Esophagus squamous epithelium (tissue), 5 donors: ENCODE data around the gene ATP8A1. TPM values are rescaled to one million over a fixed set of nuclear protein-coding genes. Genes with fewer than 3 reads are reported as not detected.

Source experiments
- DNase-seq: peaks from one replicate; lab custom pipeline; 2025; lab: John Stamatoyannopoulos, UW
- H3K27ac ChIP-seq, 4 donors: fragments of 200-600 bp; sonication (generic); one replicate each; pipeline ENCODE4 v1.5.1; 2016 to 2019; ENCODE audit warnings: mild to moderate bottlenecking in 1 of 4
- H3K27me3 ChIP-seq, 4 donors: fragments of 200-600 bp; sonication (generic); 1 replicate in 3 of 4; 2 replicates in 1 of 4; pipeline versions ENCODE4 v1.5.1 to v1.6.0; 2017 to 2021; ENCODE audit warnings: antibody characterized with exemption in 1 of 4
- H3K36me3 ChIP-seq, 3 donors: fragments of 200-600 bp; sonication (generic); one replicate each; pipeline ENCODE4 v1.5.1; 2016 to 2019
- H3K4me1 ChIP-seq, 3 donors: fragments of 200-600 bp; sonication (generic); one replicate each; pipeline ENCODE4 v1.5.1; 2017 to 2019
- H3K4me3 ChIP-seq, 4 donors: fragments of 200-600 bp; sonication (generic); 1 replicate in 3 of 4; 2 replicates in 1 of 4; pipeline ENCODE4 v1.5.1; 2016 to 2019; ENCODE audit warnings: mild to moderate bottlenecking in 2 of 4, moderate library complexity in 1 of 4
- H3K9me3 ChIP-seq, 3 donors: fragments of 200-600 bp; sonication (generic); one replicate each; pipeline ENCODE4 v1.5.1; 2016 to 2019
- POLR2A ChIP-seq, 4 donors: fragments of 450-650 bp; IDR thresholded peaks; one replicate each; pipeline ENCODE4 v1.6.1; 2017; ENCODE audit warnings: antibody characterized with exemption in 4 of 4, mild to moderate bottlenecking in 4 of 4, moderate library complexity in 3 of 4
- WGBS, 2 donors: methylation state at CpG; one replicate each; pipeline ENCODE4 v1.1.5; 2018; 5-methylcytosine and 5-hydroxymethylcytosine counted together
- intact Hi-C: fragments of 100-400 bp; cut with DNase I; formaldehyde crosslinking; loops from one replicate; pipeline ENCODE4 v1.15.0; 2022
- total RNA-seq, 4 donors: library from RNA; depleted of rRNA; stranded (reverse); fragments of >200 nt; gene quantifications; one replicate each; pipeline ENCODE4 v1.1.0, GENCODE V29; 2016
- TF ChIP-seq, protein P1 (sequence below), 6 experiments: fragments of 450-650 bp in 4 of 6; fragments of 200-600 bp in 2 of 6; sonication (generic) in 2 of 6; IDR thresholded peaks; one replicate each; pipeline ENCODE4 v1.5.1; 2016 to 2019; ENCODE audit warnings: antibody characterized with exemption in 6 of 6, mild to moderate bottlenecking in 4 of 6, moderate library complexity in 4 of 6
- donor health status: DM: yes; HTN: yes; CAD: no.

ATP8A1 gene
- total RNA-seq, 4 donors from 2014 or later: 1.9 to 11.8 (median 3.3) TPM

DNA sequence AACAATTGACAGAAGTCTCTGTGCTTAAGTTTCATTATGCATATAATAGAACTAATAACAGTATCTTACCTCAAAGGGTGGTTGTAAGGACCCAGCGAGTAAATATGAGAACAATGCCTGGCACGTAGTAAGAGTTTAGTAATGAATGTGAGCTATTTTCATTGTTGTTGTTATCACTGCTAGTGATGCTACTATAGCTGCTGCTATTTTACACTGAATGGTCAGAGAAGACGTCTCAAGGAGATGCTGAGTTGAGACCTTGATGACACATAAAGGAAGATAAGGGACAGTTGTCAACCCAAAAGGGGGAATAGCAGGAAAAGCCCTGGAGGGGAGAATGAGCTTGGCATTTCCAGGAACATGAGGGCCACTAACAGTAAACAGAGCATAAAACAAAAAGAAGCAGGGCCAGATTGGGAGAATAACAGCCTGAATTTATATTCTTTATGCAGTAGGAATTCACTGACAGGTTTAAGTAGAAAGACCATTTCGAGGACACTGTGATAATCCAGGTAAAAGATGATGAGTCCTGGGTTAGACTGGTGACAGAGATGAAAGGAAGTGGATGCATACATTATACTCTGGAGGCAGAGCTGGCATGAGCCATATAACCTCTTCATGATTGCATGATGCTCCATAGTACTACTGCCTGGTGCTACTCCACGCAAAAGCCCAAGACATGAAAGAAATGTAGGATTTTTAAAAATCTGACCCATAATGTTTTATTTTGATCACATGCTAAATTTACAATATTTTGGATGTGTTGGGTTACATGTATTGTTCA is 23.1 kb downstream of the ATP8A1 start:
- no peaks in the 10 kb centered on the region for H3K27me3 ChIP-seq
- intact Hi-C loops: no loop called here
- peaks cover 0 to 9% (median under 1%) of the 10 kb centered on the region in 3 donors for H3K4me1 ChIP-seq
- WGBS, 2 donors: 57% methylated on average over 5 of the region's 5 CpGs
- no peak overlapping the region for H3K4me3 ChIP-seq
- no peak for DNase-seq
- no peaks in the 10 kb centered on the region for H3K36me3 ChIP-seq
- no peak overlapping the region for H3K27ac ChIP-seq
- TF ChIP-seq, protein P1, sequence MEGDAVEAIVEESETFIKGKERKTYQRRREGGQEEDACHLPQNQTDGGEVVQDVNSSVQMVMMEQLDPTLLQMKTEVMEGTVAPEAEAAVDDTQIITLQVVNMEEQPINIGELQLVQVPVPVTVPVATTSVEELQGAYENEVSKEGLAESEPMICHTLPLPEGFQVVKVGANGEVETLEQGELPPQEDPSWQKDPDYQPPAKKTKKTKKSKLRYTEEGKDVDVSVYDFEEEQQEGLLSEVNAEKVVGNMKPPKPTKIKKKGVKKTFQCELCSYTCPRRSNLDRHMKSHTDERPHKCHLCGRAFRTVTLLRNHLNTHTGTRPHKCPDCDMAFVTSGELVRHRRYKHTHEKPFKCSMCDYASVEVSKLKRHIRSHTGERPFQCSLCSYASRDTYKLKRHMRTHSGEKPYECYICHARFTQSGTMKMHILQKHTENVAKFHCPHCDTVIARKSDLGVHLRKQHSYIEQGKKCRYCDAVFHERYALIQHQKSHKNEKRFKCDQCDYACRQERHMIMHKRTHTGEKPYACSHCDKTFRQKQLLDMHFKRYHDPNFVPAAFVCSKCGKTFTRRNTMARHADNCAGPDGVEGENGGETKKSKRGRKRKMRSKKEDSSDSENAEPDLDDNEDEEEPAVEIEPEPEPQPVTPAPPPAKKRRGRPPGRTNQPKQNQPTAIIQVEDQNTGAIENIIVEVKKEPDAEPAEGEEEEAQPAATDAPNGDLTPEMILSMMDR (IDR thresholded peaks at IDR 0.05): no peak
- TF ChIP-seq POLR2A (IDR thresholded peaks at IDR 0.05): no peak
- no peaks in the 10 kb centered on the region for H3K9me3 ChIP-seq

DNA sequence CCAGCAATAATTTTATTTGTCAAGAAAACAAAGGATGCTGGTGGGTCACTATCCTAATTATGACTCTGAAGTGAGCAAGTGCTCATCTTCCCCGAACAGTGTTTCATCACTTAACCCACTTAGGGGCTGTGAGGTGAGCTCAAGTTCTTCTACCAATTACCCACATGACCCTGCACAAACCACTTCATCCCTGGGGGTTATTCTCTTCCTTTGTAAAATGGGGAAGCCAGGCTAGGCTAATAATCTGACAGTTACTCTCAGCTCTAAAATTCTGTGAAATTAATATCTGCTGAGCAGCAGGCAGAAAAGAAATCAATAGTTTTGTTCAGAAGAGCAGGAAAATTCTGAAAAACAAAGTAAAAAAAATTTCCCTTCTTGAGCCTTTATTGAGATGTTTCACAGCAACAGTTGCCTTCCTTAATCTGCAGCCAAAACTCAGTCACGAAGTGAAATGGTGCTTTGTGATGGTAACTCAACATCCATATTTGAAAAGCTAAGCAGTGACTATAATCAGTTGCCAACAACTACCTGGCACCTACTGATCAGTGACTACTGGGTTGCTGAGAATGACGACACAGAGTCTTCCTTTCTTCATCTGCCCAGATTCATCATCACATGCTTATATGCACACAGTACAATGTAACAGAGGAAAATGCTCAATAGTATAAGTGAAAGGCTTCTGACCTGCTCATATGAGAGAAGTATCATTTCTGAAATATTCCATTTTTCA is 24.1 kb downstream of the ATP8A1 start:
- Histone ChIP-seq H3K4me3 (no peak overlapping the region), H3K27ac (no peak overlapping the region), H3K36me3 (no peaks in the 10 kb centered on the region), H3K9me3 (no peaks in the 10 kb centered on the region), H3K4me1 (peaks cover 0 to 12% (median 5%) of the 10 kb centered on the region in 3 donors), H3K27me3 (no peaks in the 10 kb centered on the region)
- intact Hi-C loops: no loop called here
- no peak for TF ChIP-seq POLR2A (IDR thresholded peaks at IDR 0.05)
- TF ChIP-seq, protein P1 (IDR thresholded peaks at IDR 0.05): no peak
- no peak for DNase-seq
- 68 to 72% methylated on average over 3 of the region's 3 CpGs for WGBS, 2 donors

DNA sequence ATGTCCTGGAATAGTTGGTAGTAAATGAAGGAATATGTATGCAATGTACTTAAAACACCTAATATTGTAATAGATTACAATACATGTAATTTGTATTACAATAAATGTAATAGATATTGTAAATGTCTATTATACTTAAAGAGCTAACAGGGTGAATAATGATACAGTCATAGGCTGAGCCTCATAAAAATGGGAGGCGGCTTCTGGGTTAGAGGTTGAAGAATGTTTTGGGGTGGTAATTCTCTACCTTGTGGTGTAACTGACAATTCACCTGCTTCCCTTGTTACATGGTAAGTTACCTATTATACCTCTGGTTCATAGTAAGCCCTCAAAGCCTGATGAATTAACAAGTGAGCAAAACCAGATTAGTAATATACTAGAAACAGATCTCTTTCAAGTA is 26.0 kb downstream of the ATP8A1 start:
- Histone ChIP-seq H3K27me3 (no peaks in the 10 kb centered on the region), H3K27ac (no peak overlapping the region), H3K4me3 (no peak overlapping the region), H3K36me3 (no peaks in the 10 kb centered on the region), H3K9me3 (no peaks in the 10 kb centered on the region), H3K4me1 (peaks cover 0 to 15% (median 5%) of the 10 kb centered on the region in 3 donors)
- intact Hi-C loops: no loop called here
- 95 to 100% methylated on average over 1 of the region's 1 CpG for WGBS, 2 donors
- TF ChIP-seq, protein P1 (IDR thresholded peaks at IDR 0.05): no peak
- TF ChIP-seq POLR2A (IDR thresholded peaks at IDR 0.05): no peak
- DNase-seq: no peak

DNA sequence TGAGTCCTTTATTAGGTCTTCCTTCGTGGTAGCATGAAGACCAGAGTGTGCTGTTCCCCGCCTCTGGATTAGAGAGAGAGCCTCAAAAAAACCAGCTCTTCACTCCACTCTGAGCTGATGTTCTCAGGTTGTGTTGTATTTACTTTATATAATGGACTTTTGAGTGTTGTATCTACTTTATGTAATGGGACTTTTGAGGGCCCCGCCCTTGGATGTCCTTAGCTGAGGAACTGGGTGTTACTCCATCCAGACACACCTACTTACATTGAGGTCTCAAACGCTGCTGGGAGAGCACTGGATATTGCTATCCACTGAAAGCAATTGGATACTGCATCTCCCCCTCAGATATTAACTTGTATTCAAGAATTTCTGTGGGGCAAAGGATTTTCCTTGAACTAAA is 28.2 kb downstream of the ATP8A1 start:
- DNase-seq: no peak

More for the DNA sequence above, 28.2 kb downstream of the ATP8A1 start:
- TF ChIP-seq POLR2A (IDR thresholded peaks at IDR 0.05): no peak
- TF ChIP-seq, protein P1 (IDR thresholded peaks at IDR 0.05): no peak
- Histone ChIP-seq H3K36me3 (no peaks in the 10 kb centered on the region), H3K4me1 (peaks cover 0 to 15% (median 5%) of the 10 kb centered on the region in 3 donors), H3K4me3 (no peak overlapping the region), H3K27me3 (no peaks in the 10 kb centered on the region), H3K9me3 (no peaks in the 10 kb centered on the region), H3K27ac (no peak overlapping the region)
- intact Hi-C loops: no loop called here
- WGBS, 2 donors: 63 to 74% methylated on average over 4 of the region's 4 CpGs
